CD4-positive, alpha-beta T cell treated with Interleukin-15 for 4 hours (primary cell): ENCODE measurements around the gene SARS1.

Experiments
- DNase-seq: peaks from one replicate; pipeline ENCODE4 v3.0.0-alpha.2; 2020; ENCODE audit warnings: low spot score

SARS1 gene

DNA sequence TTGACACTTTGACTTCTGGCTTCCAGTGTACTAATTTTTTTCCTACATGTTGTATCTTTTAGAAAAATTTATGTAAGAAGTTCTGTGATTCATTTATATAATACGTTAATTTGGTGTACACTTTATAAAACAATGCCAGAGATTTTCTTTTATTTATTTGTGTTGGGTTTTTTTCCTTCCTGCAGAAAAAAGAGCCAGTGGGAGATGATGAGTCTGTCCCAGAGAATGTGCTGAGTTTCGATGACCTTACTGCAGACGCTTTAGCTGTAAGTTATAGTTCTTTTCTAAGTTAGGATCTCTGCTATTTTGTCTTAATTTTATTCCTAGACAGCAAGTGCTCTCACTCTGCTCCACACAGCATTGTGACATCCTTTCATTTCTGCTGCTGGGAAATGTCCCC is 14.4 kb downstream of the SARS1 start:
- no peak for DNase-seq

DNA sequence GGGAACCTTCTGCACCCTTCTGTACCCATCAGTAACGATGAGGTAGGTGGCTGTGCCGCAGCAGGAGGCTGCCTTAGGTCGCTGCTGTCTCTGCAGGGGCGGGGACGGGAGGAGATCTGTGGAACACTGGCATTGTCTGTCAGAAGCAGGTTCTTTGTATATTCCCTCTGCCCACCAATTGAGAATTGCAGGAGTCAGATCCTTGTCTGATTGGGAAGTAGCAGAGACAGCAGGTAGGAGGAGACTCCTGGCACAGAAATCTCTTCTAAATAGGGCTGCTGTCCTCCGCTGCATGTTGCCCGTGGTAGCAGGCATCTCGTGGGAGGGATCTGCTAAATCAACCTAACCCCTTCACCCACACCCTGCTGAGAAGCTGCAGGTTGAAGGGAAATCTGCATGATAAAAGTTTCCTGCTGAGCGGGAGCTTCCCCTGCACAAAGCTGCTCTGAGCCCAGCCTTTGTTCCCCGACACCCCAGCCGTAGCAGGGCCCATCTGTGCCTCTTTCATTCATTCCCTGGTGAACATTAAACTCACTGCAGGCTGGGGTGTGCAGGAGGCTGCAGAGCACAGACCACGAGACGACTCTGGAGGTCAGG is 15.9 kb downstream of the SARS1 start:
- no peak for DNase-seq

DNA sequence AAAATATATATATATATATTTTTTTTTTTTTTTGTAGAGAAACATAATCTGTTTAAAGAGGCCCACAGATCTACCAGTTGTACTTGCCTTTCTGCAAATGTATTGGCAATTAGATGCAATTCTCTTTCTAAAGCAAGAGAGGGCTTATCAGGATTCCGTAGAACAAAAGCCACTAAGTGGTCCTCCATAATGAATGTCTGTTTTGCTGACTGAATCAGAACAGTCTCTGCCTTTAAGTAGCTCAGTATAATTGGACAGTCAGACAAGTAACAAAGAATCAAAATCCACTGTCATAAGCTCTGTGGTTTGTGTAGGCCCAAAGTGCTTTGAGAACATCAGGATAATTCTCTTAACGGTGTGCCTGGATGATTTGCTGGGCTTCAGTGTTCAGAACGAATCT is 17.3 kb downstream of the SARS1 start:
- no peak for DNase-seq

DNA sequence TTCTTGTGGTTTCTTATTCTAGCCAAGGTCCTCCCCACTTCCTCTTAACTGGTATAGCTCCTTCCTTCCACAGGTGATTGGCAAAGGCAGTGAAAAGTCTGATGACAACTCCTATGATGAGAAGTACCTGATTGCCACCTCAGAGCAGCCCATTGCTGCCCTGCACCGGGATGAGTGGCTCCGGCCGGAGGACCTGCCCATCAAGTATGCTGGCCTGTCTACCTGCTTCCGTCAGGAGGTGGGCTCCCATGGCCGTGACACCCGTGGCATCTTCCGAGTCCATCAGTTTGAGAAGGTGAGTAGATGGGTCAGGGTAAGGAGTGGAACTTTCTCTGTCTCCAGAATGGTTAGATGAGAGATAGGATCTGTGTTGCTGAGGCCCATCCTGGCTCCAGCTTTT is 21.4 kb downstream of the SARS1 start:
- DNase-seq, result no peak

DNA sequence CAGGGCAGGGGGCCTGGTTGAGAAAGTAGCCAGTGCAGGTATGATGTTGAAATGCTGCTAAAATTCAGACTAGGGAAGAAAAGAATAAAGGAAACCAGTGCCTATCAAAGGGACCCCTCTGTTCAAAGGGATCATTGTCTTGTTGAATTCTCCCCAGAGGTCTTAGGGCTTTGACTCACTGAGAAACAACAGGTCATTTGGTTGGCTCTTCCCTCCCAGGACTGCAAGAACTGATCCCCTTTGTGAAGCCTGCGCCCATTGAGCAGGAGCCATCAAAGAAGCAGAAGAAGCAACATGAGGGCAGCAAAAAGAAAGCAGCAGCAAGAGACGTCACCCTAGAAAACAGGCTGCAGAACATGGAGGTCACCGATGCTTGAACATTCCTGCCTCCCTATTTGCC is 23.8 kb downstream of the SARS1 start:
- DNase-seq, result no peak

DNA sequence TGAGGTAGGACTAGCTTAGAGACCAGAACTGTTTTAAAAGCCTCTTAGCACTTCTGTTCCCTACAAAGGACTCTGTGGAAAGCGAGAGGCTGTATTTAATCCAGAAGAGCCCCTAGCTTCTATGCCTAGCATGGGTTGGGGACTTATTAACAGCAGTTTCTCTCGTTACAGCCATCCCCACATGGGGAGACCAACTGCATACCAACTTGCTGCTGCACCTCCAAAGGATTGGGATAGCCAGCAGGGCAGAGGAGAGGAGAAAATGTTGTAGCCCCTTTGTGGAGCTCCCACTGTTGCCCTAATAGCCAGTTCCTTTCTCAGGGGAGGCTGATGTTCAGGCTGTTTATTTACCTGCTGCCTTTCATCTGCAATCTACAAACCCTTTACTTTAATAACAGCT is 24.7 kb downstream of the SARS1 start:
- DNase-seq, result no peak

DNA sequence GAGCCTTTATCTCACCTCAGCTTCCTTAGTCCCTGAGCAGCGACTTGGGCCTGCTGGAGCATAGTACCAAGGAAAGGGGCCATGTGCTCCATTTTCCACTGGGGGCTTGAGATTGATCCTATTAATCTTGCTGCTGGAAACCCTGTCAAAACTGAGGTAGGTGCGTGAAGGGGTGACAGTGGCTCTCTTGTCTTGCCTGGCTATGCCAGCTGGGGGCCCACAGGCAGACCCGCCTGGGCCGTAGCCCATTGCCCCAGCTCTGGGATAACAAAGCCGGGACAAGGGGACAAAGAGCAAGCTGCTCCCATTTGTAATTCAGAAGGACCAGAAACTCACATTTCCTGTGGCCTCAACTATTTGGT is 25.3 kb downstream of the SARS1 start:
- DNase-seq, result no peak

DNA sequence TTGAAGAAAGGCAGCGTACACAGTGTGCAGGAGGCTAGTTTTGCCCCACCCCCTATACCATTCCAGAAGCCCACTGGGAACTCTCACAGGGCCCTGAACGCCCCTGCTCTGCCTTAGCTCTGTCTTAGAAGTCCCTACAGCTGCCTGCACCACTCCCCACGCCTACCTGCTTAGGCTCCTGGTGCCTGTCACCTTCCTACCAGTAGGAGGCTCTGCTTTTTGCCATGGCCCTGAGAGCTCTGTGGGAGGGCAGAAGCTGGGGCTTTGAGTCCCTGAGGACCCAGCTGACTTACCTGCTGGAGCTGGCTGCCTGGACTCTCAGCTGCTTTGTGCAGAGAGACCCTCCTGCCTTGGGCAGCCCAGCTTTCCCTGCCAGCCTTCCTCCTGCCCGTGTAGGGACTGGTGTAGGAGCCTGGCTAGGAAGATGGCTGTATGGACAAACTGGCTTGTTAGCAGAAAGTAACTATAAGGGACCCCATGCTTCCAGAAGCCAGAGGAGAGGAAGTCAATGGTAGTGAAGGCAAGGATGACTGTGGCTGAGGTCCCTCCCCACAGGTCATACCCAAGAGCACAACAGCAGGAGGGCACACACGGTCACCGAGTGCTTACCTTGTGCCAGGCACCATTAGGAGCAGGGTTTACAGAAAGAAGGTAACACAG is 25.8 kb downstream of the SARS1 start:
- peak; percentile 23 for DNase-seq

DNA sequence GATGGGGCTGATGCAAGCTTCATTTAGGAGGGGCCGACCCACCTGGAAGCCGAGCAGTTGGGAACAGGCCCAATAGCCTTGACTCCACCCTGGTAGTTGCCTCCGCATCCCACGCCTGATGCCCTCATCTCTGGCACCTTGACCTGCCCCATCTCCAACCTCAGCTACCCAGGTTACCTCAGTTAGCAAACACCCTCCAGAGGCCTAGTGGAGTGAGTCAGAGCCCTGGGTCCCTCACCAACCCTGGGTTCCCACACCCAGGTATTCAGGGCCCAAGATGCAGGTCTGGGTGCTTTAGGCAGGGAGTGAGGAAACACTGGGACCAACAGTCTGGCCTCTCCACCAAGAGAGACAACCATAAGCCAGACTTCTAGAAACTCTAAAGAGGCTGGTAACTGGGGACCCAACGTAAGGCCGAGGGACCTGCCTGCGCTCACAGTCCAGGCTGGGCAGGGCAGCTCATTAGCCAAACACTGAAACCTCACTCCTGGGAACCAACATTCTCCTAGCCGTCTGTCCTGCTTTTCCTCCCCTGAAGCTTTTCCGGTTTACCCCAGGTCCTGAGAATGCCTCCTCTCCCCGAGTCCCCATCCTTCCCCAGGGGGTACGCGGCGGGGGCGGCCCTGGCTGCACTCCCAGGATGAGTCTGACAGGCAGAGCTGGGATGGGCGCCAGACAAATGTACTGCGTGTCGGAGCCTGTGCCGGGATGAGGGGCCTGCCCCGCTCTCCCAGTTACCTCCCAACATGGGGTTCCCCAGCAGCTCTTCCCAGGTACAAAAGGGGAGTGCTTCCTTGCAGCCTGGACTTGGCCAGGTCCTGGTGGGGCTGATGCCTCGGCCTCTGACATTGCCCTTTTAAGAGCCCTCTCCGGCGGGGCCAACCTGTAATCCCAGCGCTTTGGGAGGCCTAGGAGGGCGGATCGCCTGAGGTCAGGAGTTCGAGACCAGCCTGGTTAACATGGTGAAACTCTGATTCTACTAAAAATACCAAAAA is 26.7 kb downstream of the SARS1 start:
- DNase-seq, result peak; percentile 11

DNA sequence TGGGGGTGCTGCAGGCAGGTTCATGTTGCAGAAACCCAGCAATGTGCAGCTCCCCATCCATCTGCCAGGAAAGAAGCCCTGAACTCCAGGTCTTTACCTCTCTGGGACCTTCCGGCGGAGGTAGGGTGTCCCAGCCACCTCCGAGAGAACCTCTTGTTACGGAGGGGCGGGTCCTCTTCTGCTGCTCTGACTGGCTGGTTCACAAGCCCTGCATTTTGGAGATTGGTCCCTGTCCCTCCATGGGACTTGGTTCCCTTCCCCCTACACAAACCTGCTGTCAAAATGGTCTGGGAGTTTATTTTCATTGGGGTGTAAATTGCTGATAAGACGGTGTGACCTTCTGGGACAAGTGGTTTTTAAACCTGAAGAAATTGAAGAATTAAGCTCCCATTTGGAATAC is 27.6 kb downstream of the SARS1 start:
- no peak for DNase-seq

DNA sequence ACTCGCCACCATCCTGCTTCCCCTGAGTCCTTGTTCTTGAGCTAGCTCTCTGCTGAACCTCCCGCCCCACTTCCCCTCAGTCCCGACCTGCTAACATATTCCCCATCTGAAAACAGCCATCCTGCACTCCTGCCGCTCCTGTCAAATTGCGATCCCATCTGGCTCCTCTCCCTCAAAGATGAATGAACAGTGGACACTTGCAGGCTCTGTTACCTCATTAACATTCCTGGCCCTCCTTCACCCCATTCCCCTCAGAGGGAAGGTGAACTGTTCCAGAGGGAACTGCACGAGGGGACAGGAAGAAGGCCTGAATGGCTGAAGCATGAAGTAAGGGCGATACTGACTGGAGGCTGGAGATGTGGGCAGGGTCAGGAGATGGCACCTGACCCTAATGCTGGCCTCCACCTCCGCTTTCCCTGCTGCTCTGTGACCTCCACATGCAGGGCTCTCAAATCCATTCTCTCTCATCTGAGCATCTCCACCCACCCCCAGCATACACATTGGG is 28.2 kb downstream of the SARS1 start:
- DNase-seq, result no peak

DNA sequence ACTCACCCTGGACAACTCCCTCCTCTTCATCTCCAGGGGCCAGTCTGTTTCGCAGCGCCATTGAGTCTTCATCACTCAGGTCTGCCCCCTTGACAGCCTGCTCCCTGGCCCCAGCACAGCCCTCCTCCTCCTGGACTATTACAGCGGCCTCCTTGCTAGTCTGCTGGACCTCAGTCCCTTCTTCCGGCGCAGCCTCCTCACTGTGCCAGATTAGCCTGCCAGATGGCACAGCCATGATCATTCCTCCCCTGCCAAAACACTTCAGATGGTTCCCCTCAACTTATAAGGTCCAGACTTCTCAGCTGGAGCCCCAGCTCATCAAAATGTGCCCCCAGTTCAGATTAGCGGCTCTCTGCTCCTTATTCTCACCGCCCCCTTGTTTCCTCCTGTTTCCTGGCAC is 28.7 kb downstream of the SARS1 start:
- DNase-seq, result no peak

DNA sequence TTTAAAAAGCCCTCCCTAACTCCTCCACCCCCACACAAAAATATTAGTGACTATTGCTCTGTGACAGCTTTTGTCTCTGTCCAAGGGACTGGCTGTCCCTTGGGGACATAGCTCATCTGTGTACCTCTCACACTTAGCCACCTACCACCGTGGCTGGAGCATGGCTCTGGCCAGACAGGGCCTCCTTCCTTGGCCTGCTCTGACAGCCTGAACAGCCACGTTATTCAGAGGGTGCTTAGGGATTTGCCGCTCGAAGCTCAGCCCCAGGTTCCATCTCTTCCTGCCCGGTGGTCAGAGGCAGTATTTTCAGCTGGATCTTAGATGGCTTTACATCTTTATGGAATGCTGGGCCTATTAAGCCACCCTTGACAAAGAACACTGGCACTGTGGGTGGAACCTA is 29.5 kb downstream of the SARS1 start:
- DNase-seq, result no peak

DNA sequence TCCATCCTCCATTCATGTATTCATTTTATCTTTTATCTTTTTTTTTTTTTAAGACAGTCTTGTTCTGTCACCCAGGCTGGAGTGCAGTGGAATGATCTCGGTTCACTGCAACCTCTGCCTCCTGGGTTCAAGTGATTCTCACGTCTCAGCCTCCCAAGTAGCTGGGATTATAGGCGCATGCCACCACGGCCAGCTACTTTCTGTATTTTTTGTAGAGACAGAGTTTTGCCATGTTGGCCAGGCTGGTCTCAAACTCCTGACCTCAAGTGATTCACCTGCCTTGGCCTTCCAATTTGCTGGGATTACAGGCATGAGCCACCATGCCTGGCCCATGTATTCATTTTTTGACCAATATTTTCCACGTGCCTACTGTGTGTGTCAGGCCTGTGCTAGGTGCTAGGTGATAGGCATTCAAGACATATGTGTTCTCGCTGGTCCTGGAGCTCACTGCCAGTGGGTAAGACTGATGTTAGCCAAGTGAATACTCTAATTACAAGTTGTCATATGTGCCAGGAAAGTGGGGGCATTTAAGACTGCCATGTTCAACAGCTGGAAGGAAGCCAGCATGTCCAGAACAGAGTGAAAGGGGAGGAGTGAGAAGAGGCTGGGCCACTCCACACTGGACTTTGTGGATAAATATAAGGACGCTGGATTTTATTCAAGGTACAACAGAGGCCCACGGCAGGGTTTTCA is 30.3 kb downstream of the SARS1 start:
- DNase-seq, result no peak

DNA sequence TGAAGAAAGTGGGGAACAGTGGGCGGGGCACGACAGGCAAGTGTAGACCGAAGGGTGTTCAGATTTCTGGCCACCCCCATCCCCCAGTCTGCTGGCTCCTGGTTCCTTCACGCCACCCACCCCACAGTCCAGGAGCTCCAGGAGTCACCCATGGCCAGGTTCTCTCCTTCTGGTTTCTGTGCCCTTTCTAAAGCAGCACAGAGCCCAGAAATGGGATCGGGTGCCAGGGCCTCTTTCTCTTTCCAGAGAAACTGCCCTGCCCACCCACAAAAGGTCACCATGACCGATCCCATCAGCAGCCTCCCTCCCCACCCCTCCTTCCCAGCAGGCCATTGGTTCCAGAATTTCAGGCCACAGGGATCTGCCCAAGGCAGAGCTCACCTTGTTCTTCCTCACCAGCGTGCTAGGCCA is 32.4 kb downstream of the SARS1 start:
- no peak for DNase-seq

DNA sequence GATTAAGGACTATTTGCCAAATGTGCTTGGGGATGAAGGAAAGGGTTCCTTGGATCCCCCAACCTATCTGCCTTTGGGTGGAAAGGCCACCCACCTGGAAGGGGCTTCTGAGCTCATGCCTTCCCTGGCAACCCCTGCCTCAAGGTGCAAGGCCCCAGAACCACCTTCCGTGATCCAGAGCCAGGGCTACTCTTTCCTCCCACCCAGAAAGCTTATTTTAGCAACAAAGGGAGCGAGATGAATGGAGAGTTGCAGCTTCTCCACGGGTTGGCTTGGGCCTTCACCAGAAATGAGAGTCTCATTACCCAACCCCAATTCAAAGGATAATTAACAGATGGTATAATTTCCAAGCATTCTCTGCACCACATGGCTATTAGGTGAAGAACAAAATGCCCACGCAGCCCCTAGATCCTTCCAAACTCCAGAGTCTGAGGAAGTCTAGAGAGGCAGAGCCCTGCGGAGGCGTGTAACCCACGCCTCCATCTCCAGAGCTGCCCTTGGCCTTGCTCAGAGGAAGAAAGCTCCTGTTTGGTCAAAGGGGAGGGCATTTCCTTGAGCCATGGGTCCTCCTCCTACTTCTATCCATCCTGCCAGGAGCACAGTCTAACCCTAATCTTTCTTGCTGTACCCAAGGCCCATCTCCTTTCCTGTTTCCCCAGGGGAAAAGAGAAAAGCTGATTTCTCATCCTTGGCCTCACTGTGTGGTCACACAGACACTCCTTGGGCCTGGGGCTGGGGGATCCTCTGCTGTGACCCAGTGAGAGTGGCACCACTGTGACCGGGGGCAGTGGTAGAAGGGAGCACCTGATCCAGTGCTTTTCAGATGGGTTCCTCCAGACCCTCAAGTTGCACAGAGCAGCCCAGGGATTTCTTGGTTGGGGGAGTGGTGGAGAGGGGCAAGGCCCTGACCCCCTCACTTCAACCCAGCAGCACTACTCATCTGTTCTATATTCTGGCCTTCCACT is 34.0 kb downstream of the SARS1 start:
- no peak for DNase-seq

DNA sequence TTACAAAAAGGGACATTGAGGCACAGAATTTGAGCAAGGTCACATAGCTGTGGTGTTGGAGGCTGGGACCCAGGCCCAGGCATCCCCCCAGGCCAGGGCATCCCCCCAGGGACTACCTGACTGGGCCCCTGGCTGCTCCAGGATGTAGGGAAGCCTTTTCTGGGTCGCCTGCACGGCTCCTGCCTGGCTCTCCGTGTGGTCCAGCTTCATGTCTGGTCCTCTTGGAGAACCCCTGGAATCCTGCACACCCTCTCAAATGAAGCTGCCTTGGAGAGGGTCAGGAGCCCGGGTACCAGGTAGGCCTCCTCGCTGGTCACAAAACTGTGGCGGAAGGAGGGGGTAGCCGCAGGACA is 34.7 kb downstream of the SARS1 start:
- DNase-seq, result no peak

DNA sequence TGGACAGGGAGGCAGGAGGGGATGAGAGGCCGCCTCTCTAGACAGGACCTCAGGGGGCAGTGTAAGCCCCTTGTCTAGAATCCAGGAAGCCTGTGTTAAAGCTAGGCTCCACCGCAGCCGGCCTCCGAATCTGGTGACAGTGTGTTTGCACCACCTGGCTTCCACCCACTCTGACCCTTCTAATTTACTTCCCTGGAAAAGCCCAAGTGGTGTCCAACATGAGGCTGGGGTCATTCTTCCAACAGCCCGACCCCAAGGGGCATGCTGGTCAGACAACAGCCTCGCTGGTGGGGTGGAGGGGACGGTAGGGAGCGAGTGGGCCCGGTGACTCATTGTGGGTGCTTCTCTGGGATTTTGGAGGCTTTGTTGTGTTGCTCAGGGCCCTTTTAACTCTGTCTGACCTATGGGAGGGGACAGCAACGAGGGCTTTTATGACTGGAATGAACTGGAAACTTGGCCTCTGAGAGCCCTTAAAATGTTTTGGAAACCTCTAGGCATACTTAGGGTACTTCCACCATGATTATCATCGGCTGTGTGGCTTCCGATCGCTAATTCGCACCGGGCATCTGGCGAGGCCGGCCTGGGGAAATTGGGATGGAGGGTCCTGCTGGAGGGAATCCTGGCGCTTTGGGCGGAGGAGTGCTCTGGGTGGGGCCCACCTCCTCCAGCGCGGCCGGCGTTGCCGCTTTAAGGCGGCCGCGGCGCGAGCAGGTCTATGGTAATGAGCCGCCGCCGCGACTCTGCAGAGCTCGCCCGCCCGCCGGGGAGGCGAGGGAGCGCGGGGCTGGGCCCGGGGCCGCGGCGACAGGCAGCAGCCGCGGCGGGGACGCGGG is 35.3 kb downstream of the SARS1 start, which contains the start of gene CELSR2:
CELSR2 (plus strand) TSS at position 743 of the 833 bp plus-strand sequence. CDS start 541 bp downstream, outside the sequence.
- peak; percentile 48 for DNase-seq

DNA sequence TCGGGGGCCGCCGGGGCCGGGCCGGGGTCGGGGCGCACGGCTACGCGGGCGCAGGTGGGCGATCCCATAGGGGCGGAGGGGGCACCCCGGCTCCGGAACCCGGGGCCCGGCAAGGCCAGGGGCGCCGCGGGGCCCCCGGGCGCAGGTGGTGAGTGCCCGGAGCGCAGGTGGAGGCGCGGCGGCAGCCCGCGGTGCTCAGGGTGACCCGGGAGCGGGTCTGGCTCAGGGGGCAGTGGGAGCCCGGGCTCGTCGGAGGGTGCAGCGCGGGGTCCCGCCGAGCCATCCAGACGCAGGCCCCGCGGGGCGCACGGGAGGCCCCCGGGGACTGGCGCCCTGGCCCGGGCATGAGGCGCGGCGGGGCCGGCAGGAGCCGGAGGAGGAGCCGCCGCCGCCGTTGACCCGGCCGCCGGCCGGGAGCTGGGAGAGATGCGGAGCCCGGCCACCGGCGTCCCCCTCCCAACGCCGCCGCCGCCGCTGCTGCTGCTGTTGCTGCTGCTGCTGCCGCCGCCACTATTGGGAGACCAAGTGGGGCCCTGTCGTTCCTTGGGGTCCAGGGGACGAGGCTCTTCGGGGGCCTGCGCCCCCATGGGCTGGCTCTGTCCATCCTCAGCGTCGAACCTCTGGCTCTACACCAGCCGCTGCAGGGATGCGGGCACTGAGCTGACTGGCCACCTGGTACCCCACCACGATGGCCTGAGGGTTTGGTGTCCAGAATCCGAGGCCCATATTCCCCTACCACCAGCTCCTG is 36.1 kb downstream of the SARS1 start:
- DNase-seq, result no peak
